SK-N-SH (cell line): ENCODE data around the gene PALLD. TPM values are rescaled to one million over a fixed set of nuclear protein-coding genes. Genes with fewer than 3 reads are reported as not detected.

Experiments used
- CTCF ChIA-PET: fragments of 300-600, 350-600 bp; formaldehyde crosslinking; extraction: SDS; loops from one replicate; lab custom pipeline; 2021; lab: Yijun Ruan, JAX
- POLR2A ChIA-PET: fragments of 350-600 bp; sonication (Branson Sonifier 250); formaldehyde crosslinking; extraction: SDS; loops from one replicate; lab custom pipeline; 2020; ENCODE audit warnings: antibody characterized with exemption, inconsistent platforms; lab: Yijun Ruan, JAX
- DNase-seq: peaks from one replicate; pipeline ENCODE4 v3.0.0; 2012
- H2AFZ ChIP-seq: fragments of 200-600 bp; sonication (generic); 2 replicates; pipeline ENCODE4 v1.8.1; 2016; ENCODE audit warnings: antibody characterized with exemption, mild to moderate bottlenecking, low read depth
- H3F3A ChIP-seq: fragments of 200-600 bp; sonication (generic); replicated peaks from 2 replicates; pipeline ENCODE3; 2016; ENCODE audit warnings: antibody characterized with exemption, mild to moderate bottlenecking; ENCODE audit not compliant: insufficient read depth
- H3K27ac ChIP-seq, 2 experiments: fragments of 200-500 bp in 1 of 2; fragments of 200-600 bp in 1 of 2; sonication (Bioruptor generic) in 1 of 2; sonication (generic), shearing (Covaris generic) in 1 of 2; 2 replicates each; pipeline versions ENCODE4 v1.5.1 to v1.6.1; 2014 to 2016; ENCODE audit warnings: low read depth in 2 of 2, inconsistent platforms in 1 of 2, low read length in 1 of 2, mild to moderate bottlenecking in 1 of 2, mixed read lengths in 1 of 2
- H3K27me3 ChIP-seq: fragments of 200-600 bp; sonication (generic), shearing (Covaris generic); 2 replicates; pipeline ENCODE4 v1.6.1; 2016; ENCODE audit warnings: mixed run types; ENCODE audit not compliant: insufficient read depth
- H3K36me3 ChIP-seq, 2 experiments: fragments of 200-500 bp in 1 of 2; fragments of 200-600 bp in 1 of 2; sonication (Bioruptor generic) in 1 of 2; sonication (generic) in 1 of 2; replicated peaks in 1 of 2; 2 replicates each; pipeline versions ENCODE3 to v1.5.1; 2014 to 2016; ENCODE audit warnings: low read length in 1 of 2, mild to moderate bottlenecking in 1 of 2; ENCODE audit not compliant: insufficient read depth in 2 of 2, control insufficient read depth in 1 of 2
- H3K4me1 ChIP-seq, 2 experiments: fragments of 200-500 bp in 1 of 2; fragments of 200-600 bp in 1 of 2; sonication (Bioruptor generic) in 1 of 2; sonication (generic), shearing (Covaris generic) in 1 of 2; 2 replicates each; pipeline versions ENCODE4 v1.5.1 to v1.6.1; 2014 to 2016; ENCODE audit warnings: low read depth in 1 of 2, low read length in 1 of 2, mixed run types in 1 of 2; ENCODE audit not compliant: insufficient read depth in 2 of 2, control insufficient read depth in 1 of 2
- H3K4me2 ChIP-seq: fragments of 200-600 bp; sonication (generic), shearing (Covaris generic); 2 replicates; pipeline ENCODE4 v1.6.1; 2017; ENCODE audit warnings: mixed run types
- H3K4me3 ChIP-seq, 2 experiments: fragments of 200-500 bp in 1 of 2; fragments of 200-600 bp in 1 of 2; sonication (Bioruptor generic) in 1 of 2; sonication (generic), shearing (Covaris generic) in 1 of 2; 2 replicates each; pipeline versions ENCODE4 v1.5.1 to v1.8.1; 2014 to 2016; ENCODE audit warnings: low read depth in 2 of 2, inconsistent platforms in 1 of 2, low read length in 1 of 2, mild to moderate bottlenecking in 1 of 2, mixed read lengths in 1 of 2, moderate library complexity in 1 of 2
- H3K79me2 ChIP-seq: fragments of 200-600 bp; sonication (generic); 2 replicates; pipeline ENCODE4 v1.8.1; 2017; ENCODE audit warnings: mild to moderate bottlenecking; ENCODE audit not compliant: insufficient read depth
- H3K9ac ChIP-seq: fragments of 200-600 bp; sonication (generic); 2 replicates; pipeline ENCODE4 v1.6.1; 2017; ENCODE audit warnings: mixed run types
- H3K9me2 ChIP-seq: fragments of 200-600 bp; sonication (generic); 2 replicates; pipeline ENCODE4 v1.6.1; 2017; ENCODE audit warnings: mixed run types
- H3K9me3 ChIP-seq: fragments of 200-600 bp; sonication (generic); 2 replicates; pipeline ENCODE4 v1.6.1; 2017; ENCODE audit warnings: mixed run types, mild to moderate bottlenecking, moderate library complexity
- H4K20me1 ChIP-seq: fragments of 200-600 bp; sonication (generic); 2 replicates; pipeline ENCODE4 v1.6.1; 2017; ENCODE audit warnings: mild to moderate bottlenecking, mixed run types; ENCODE audit not compliant: insufficient read depth
- ELF1 ChIP-seq: IDR thresholded peaks from 2 replicates; pipeline ENCODE4 v1.4.0; 2012
- EP300 ChIP-seq, 2 experiments: IDR thresholded peaks; 2 replicates each; pipeline versions ENCODE4 v1.4.0 to v1.6.1; 2012; ENCODE audit warnings: borderline replicate concordance in 1 of 2, low read depth in 1 of 2, low read length in 1 of 2
- FOSL2 ChIP-seq: IDR thresholded peaks from 2 replicates; pipeline ENCODE4 v1.4.0; 2012; ENCODE audit warnings: low read depth, mild to moderate bottlenecking, moderate library complexity, borderline replicate concordance
- FOXJ3 ChIP-seq: sonication (generic); formaldehyde crosslinking; IDR thresholded peaks from 2 replicates; pipeline ENCODE4 v1.5.1; 2020; ENCODE audit warnings: mild to moderate bottlenecking, missing genetic modification reagents
- GATA2 ChIP-seq: sonication (generic); formaldehyde crosslinking; IDR thresholded peaks from 2 replicates; pipeline ENCODE4 v1.5.0; 2020; ENCODE audit warnings: mild to moderate bottlenecking, missing genetic modification reagents
- JUND ChIP-seq: IDR thresholded peaks from 2 replicates; pipeline ENCODE4 v1.4.0; 2012
- MXI1 ChIP-seq: IDR thresholded peaks from 2 replicates; pipeline ENCODE4 v1.6.1; 2012; ENCODE audit warnings: mild to moderate bottlenecking, low read depth, low read length, improper control_type of control experiment
- NFIC ChIP-seq: IDR thresholded peaks from 2 replicates; pipeline ENCODE4 v1.4.0; 2012; ENCODE audit warnings: borderline replicate concordance
- NRF1 ChIP-seq: IDR thresholded peaks from 2 replicates; pipeline ENCODE4 v1.6.1; 2012; ENCODE audit warnings: low read depth, mild to moderate bottlenecking, low read length
- POLR2AphosphoS5 ChIP-seq: IDR thresholded peaks from 2 replicates; pipeline ENCODE4 v1.6.1; 2012; ENCODE audit warnings: low read depth, low read length
- RAD21 ChIP-seq: IDR thresholded peaks from 2 replicates; pipeline ENCODE4 v1.6.1; 2012; ENCODE audit warnings: mild to moderate bottlenecking, low read length
- RCOR1 ChIP-seq: fragments of 150-350 bp; IDR thresholded peaks from 2 replicates; pipeline ENCODE4 v1.6.1; 2017; ENCODE audit warnings: antibody characterized with exemption, low read length
- RFX5 ChIP-seq: IDR thresholded peaks from 2 replicates; pipeline ENCODE4 v1.6.1; 2012; ENCODE audit warnings: mild to moderate bottlenecking, improper control_type of control experiment, low read length
- SIN3A ChIP-seq: IDR thresholded peaks from 2 replicates; pipeline ENCODE4 v1.6.1; 2012; ENCODE audit warnings: low read depth, mild to moderate bottlenecking, low read length, moderate library complexity, borderline replicate concordance
- TAF1 ChIP-seq: IDR thresholded peaks from 2 replicates; pipeline ENCODE4 v1.6.1; 2012; ENCODE audit warnings: low read depth, mild to moderate bottlenecking, low read length, moderate library complexity, borderline replicate concordance
- TCF12 ChIP-seq: IDR thresholded peaks from 2 replicates; pipeline ENCODE4 v1.4.0; 2012
- TEAD4 ChIP-seq: IDR thresholded peaks from 2 replicates; pipeline ENCODE4 v1.4.0; 2012; ENCODE audit warnings: mild to moderate bottlenecking, borderline replicate concordance; ENCODE audit not compliant: insufficient read depth
- WGBS: methylation state at CpG from one replicate; pipeline ENCODE4 v1.1.6; 2017; ENCODE audit warnings: low lambda C conversion rate; 5-methylcytosine and 5-hydroxymethylcytosine counted together
- polyA plus RNA-seq, 3 experiments: library from polyadenylated mRNA; depleted of rRNA; stranded (reverse); fragments of >200 nt; gene quantifications; 2 replicates each; pipeline ENCODE4 v1.2.3, GENCODE V29; 2012
- TF ChIP-seq, protein P1 (sequence below): fragments of 150-350 bp; IDR thresholded peaks from 2 replicates; pipeline ENCODE4 v1.6.1; 2017; ENCODE audit warnings: antibody characterized with exemption, low read length, low read depth, borderline replicate concordance
- TF ChIP-seq, protein P2 (sequence below): IDR thresholded peaks from 2 replicates; pipeline ENCODE4; 2012

PALLD gene
- polyA plus RNA-seq, 1 of the 3 experiments (the other 2 are of a cell fraction): 33.0 TPM

- H3K9me2 ChIP-seq: no peaks in the 10 kb centered on the region
- POLR2A ChIA-PET: no interaction called here
- peak overlapping the region; percentile 14; the same call in 1 of the 2 replicates for H3K4me2 ChIP-seq
- H3K9me3 ChIP-seq: no peaks in the 10 kb centered on the region; the same call in 1 of the 2 replicates
- H3F3A ChIP-seq: peaks cover 8% of the 10 kb centered on the region
- no peak overlapping the region for H3K9ac ChIP-seq
- H3K36me3 ChIP-seq: peaks cover 16 to 28% of the 10 kb centered on the region in 2 experiments
- peak overlapping the region in 1 of 2 experiments; percentile 65; a peak in 2 of 4 replicates for H3K27ac ChIP-seq
- 80% methylated on average over 2 of the region's 2 CpGs for WGBS
- no peak for DNase-seq
- TF ChIP-seq RFX5 (no peak), NRF1 (no peak), TCF12 (no peak), FOSL2 (no peak), GATA2 (no peak), JUND (no peak), SIN3A (no peak), ELF1 (no peak), RCOR1 (no peak), RAD21 (no peak), POLR2AphosphoS5 (no peak), TEAD4 (no peak), MXI1 (no peak), FOXJ3 (no peak), NFIC (no peak), EP300 (IDR thresholded peaks at IDR 0.05; ENCODE audit: borderline replicate concordance in 1 of 2, low read depth in 1 of 2, low read length in 1 of 2) (no peak), TAF1 (no peak)
- TF ChIP-seq, protein P1, sequence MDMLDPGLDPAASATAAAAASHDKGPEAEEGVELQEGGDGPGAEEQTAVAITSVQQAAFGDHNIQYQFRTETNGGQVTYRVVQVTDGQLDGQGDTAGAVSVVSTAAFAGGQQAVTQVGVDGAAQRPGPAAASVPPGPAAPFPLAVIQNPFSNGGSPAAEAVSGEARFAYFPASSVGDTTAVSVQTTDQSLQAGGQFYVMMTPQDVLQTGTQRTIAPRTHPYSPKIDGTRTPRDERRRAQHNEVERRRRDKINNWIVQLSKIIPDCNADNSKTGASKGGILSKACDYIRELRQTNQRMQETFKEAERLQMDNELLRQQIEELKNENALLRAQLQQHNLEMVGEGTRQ: no peak
- TF ChIP-seq, protein P2, sequence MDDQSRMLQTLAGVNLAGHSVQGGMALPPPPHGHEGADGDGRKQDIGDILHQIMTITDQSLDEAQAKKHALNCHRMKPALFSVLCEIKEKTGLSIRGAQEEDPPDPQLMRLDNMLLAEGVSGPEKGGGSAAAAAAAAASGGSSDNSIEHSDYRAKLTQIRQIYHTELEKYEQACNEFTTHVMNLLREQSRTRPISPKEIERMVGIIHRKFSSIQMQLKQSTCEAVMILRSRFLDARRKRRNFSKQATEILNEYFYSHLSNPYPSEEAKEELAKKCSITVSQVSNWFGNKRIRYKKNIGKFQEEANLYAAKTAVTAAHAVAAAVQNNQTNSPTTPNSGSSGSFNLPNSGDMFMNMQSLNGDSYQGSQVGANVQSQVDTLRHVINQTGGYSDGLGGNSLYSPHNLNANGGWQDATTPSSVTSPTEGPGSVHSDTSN: no peak
- peaks cover 0 to 10% of the 10 kb centered on the region in 2 experiments; a peak in 2 of 4 replicates for H3K4me1 ChIP-seq
- H3K27me3 ChIP-seq: no peaks in the 10 kb centered on the region
- H4K20me1 ChIP-seq: no peaks in the 10 kb centered on the region
- H3K79me2 ChIP-seq: no peaks in the 10 kb centered on the region
- H2AFZ ChIP-seq: peak overlapping the region; percentile 7; the same call in 1 of the 2 replicates
- H3K4me3 ChIP-seq: no peak overlapping the region
- CTCF ChIA-PET: no interaction called here
These were observed 45.5 kb upstream of the PALLD start for GRCh38 chr4:168451331-168451730.
